GM12864 (cell line): Measurements from ENCODE around the gene TNFAIP3.
"Not testable (repeated sequence)": the region's sequence is repeated elsewhere in the genome, so short reads cannot be mapped to it uniquely, and the experiment has no call there.

Experiments
- DNase-seq: peaks from one replicate; pipeline ENCODE4 v3.0.0-alpha.2; 2011; ENCODE audit warnings: low read depth
- H3K4me3 ChIP-seq: 2 replicates; pipeline ENCODE4 v1.5.1; 2011; ENCODE audit warnings: mild to moderate bottlenecking, low read depth, low read length, control low read depth
- TF ChIP-seq, protein P1 (sequence below): IDR thresholded peaks from 2 replicates; pipeline ENCODE4 v1.5.1; 2011; ENCODE audit warnings: low read depth, mild to moderate bottlenecking, moderate library complexity, low read length, control low read depth, inconsistent platforms; ENCODE audit errors: missing control alignments

TNFAIP3 gene

DNA sequence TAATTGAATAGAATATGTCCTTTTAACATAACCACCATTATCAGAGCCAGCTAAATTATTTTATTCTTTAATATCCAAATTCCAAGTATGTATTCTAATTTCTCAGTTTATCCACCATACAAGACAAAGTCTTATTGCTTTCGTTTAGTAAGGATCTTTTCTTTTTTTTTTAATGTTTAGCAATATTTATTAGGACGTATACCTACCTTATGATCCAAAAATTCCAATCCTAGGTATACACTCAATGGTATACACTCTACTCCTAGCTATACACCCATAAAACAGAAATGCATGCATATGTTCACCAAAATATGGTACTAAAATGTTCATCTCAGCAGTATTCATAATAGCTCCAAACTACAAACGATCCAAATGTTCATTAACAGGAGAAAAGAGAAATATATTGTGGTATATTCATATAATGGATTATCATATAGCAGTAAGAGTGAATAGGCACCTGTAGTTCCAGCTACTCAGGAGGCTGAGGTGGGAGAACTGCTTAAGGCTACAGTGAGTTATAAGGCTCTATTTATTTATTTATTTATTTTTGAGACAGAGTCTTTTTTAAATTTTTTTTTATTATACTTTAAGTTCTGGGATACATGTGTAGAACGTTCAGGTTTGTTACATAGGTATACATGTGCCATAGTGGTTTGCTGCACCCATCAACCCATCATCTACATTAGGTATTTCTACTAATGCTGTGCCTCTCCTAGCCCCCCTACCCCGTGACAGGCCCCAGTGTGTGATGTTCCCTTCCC, 17.3 kb downstream of the TNFAIP3 start:
- TF ChIP-seq, protein P1, sequence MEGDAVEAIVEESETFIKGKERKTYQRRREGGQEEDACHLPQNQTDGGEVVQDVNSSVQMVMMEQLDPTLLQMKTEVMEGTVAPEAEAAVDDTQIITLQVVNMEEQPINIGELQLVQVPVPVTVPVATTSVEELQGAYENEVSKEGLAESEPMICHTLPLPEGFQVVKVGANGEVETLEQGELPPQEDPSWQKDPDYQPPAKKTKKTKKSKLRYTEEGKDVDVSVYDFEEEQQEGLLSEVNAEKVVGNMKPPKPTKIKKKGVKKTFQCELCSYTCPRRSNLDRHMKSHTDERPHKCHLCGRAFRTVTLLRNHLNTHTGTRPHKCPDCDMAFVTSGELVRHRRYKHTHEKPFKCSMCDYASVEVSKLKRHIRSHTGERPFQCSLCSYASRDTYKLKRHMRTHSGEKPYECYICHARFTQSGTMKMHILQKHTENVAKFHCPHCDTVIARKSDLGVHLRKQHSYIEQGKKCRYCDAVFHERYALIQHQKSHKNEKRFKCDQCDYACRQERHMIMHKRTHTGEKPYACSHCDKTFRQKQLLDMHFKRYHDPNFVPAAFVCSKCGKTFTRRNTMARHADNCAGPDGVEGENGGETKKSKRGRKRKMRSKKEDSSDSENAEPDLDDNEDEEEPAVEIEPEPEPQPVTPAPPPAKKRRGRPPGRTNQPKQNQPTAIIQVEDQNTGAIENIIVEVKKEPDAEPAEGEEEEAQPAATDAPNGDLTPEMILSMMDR = no peak
- no peak for DNase-seq

DNA sequence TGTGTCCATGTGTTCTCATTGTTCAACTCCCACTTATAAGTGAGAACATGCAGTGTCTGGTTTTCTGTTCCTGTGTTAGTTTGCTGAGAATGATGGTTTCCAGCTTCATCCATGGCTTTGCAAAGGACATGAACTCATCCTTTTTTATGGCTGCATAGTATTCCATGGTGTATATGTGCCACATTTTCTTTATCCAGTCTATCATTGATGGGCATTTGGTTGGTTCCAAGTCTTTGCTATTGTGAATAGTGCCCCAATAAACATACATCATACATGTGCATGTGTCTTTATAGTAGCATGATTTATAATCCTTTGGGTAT, 17.8 kb downstream of the TNFAIP3 start:
- DNase-seq, H3K4me3 ChIP-seq: not testable (repeated sequence)

More for the DNA sequence above, 17.3 kb downstream of the TNFAIP3 start:
- no peak overlapping the region for H3K4me3 ChIP-seq

DNA sequence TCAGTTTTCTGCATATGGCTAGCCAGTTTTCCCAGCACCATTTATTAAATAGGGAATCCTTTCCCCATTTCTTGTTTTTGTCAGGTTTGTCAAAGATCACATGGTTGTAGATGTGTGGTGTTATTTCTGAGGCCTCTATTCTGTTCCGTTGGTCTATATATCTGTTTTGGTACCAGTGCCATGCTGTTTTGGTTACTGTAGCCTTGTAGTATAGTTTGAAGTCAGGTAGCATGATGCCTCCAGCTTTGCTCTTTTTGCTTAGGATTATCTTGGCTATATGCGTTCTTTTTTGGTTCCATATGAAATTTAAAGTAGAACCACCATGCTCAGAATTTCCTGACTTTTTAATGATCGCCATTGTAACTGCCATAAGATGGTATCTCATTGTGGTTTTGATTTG, 19.2 kb downstream of the TNFAIP3 start:
- not testable (repeated sequence) for DNase-seq, H3K4me3 ChIP-seq

DNA sequence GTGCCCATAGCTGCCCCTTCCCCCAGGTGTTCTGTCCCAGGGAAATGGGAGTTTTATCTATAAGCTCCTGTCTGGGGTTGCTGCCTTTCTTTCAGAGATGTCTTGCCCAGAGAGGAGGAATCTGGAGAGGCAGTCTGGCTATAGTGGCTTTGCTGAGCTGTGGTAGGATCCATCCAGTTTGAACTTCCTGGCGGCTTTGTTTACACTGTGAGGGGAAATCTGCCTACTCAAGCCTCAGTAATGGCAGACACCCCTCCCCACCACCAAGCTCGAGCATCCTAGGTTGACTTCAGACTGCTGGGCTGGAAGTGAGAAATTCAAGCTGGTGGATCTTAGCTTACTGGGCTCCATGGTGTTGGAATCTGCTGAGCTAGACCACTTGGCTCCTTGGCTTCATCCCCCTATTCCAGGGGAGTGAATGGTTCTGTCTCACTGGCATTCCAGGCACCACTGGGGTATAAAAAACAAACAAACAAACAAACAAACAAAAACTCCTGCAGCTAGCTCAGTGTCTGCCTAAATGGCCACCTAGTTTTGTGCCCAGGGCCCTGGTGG, 24.0 kb downstream of the TNFAIP3 start:
- TF ChIP-seq, protein P1 = no peak
- no peak for DNase-seq
- H3K4me3 ChIP-seq = no peak overlapping the region

DNA sequence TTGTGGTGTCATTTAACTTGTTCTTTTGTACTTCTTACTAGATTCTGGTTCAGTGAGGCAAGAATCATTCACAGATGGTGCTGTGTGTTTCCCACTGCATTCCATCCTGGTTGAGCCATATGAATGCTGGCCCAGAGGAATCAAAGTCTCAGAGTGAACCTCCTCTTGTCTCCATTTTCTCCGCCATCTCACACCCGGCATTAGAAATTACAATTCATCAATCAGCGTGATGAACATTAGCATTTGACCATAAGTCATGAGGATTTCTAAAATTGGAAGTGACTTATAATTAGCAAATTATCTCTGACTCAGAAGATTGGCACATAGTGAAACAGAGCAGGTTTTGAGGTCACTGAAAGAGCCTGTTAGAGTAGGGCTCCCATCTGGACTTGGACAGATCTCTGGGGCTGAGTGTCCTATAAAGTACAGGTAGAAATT, 25.2 kb downstream of the TNFAIP3 start:
- TF ChIP-seq, protein P1 = no peak
- no peak for DNase-seq
- no peak overlapping the region for H3K4me3 ChIP-seq

DNA sequence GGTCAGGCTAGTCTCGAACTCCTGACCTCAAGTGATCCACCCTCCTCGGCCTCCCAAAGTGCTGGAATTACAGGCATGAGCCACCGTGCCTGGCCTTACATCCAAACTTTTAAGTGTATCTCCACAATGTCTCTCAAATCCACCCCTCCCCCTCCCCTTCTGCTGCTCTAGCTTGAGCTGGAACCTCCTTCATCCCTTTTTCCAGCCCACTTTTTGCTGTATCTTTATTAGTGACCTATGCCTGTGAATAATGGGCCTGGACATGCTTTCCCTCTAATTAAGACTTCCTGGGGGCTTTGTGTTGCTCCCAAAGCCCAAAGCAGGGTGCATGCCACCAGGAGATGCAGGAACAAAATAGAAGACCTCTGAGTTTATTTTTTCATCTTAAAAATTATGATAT, 26.1 kb downstream of the TNFAIP3 start:
- TF ChIP-seq, protein P1 = no peak
- DNase-seq = no peak
- no peak overlapping the region for H3K4me3 ChIP-seq

DNA sequence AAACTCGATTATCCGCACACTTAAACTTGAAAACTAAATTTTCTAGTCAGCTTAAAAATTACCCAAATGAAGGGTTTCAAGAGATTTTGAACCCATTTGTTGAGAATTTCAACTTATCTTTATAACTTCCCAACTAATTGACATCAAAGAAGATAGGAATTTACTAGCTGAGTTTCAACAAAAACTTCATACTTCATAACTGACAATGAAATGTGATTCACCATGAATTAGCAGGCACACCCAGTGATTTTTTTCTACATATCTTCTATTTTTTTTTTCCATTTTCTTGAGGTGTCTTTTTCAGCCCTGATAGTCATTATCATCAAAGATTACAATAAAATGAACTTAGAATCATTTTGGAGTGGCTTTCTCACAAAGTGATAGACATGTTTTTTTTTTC, 26.7 kb downstream of the TNFAIP3 start:
- no peak overlapping the region for H3K4me3 ChIP-seq
- DNase-seq = no peak
- TF ChIP-seq, protein P1 = no peak

DNA sequence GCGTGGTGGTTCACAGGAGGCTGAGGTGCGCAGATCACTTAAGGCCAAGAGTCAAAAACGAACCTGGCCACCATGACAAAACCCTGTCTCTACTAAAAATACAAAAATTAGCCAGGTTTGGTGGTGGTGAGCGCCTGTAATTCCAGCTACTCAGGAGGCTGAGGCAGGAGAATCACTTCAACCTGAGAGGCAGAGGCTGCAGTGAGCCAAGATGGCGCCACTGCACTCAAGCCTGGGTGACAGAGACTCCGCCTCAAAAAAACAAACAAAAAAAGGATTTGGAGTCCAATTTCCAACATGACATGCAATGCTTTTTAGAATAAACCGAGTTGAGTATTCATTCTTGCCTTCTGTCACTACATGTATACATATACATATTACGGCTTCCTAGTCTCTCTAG, 27.3 kb downstream of the TNFAIP3 start:
- not testable (repeated sequence) for H3K4me3 ChIP-seq, DNase-seq
